ACC112 (cell line): Measurements from ENCODE around the gene CEP112.
A peak's percentile ranks its signal among the peaks of the same experiment; 100 is the strongest.

Experiments
- H2AFZ ChIP-seq: fragments of 200-600 bp; sonication (generic); one replicate; pipeline ENCODE4 v1.6.0; 2017; ENCODE audit warnings: antibody characterized with exemption, low read length; ENCODE audit not compliant: unreplicated experiment
- H3K27ac ChIP-seq: fragments of 200-600 bp; sonication (generic); 2 replicates; pipeline ENCODE4 v1.5.1; 2014; ENCODE audit warnings: low read depth, mild to moderate bottlenecking, antibody characterized with exemption, low read length, moderate library complexity
- H3K27me3 ChIP-seq: fragments of 200-600 bp; sonication (generic); 2 replicates; pipeline ENCODE4 v1.6.1; 2014; ENCODE audit warnings: mild to moderate bottlenecking, antibody characterized with exemption, low read length, moderate library complexity, mixed read lengths; ENCODE audit not compliant: insufficient read depth
- H3K36me3 ChIP-seq: fragments of 200-600 bp; sonication (generic); 2 replicates; pipeline ENCODE4 v1.6.1; 2016; ENCODE audit warnings: mild to moderate bottlenecking, antibody characterized with exemption, low read length, moderate library complexity, mixed read lengths; ENCODE audit not compliant: insufficient read depth
- H3K4me1 ChIP-seq: fragments of 200-600 bp; sonication (generic); one replicate; pipeline ENCODE4 v1.6.1; 2016; ENCODE audit warnings: low read length, mixed read lengths; ENCODE audit not compliant: insufficient read depth, unreplicated experiment, control insufficient read depth
- H3K4me3 ChIP-seq: fragments of 200-600 bp; sonication (generic); 2 replicates; pipeline ENCODE4 v1.5.1; 2014; ENCODE audit warnings: mild to moderate bottlenecking, low read depth, low read length
- H3K79me2 ChIP-seq: fragments of 200-600 bp; sonication (generic); one replicate; pipeline ENCODE4 v1.6.0; 2016; ENCODE audit warnings: low read length; ENCODE audit not compliant: control insufficient read depth, unreplicated experiment, insufficient read depth

CEP112 gene

DNA sequence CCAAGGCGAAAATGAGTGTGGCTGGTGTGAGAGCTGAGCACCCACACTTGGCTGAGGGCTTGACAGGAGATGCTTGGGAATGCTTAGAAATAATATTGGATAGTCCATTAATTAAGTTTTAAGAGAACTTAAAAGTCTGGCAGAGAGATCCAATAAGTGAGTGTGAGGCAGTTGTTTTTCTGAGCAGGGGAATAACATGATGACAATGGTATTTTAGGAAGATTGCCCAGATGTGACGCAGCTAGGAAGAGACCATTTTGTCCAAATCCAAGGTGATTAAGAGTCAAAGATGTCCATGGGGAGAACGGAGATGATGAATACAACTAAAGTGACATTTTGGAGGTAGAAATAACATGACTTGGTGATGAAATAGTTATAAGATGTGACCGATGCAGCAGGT lies 527.7 kb downstream of the CEP112 start:
- Histone ChIP-seq H2AFZ (no peak overlapping the region), H3K4me3 (no peak overlapping the region), H3K4me1 (peaks cover 15% of the 10 kb centered on the region), H3K36me3 (no peaks in the 10 kb centered on the region), H3K79me2 (no peaks in the 10 kb centered on the region), H3K27me3 (no peaks in the 10 kb centered on the region), H3K27ac (peak overlapping the region; percentile 14; the same call in 1 of the 2 replicates)

DNA sequence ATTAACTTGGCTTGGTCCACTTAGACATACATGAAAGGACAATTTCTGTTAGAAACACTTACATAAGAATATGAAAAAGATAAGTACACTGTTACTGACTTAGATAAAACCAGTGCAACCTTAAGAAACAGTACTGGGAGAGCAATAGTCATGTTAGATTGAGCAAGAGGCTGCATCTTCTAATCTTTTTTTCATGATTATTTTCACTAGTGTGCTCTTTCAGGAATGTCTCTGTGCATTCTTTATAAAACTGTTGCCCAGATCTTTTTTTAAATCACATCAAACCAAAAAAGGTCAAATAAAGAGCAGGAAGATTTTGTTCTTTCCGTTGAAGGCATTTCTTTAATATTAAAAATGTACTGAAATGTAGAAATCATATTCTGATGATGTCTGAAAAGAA lies 529.7 kb downstream of the CEP112 start:
- Histone ChIP-seq H3K79me2 (no peaks in the 10 kb centered on the region), H2AFZ (no peak overlapping the region), H3K27me3 (no peaks in the 10 kb centered on the region), H3K36me3 (no peaks in the 10 kb centered on the region), H3K27ac (no peak overlapping the region), H3K4me3 (no peak overlapping the region), H3K4me1 (peaks cover 15% of the 10 kb centered on the region)

DNA sequence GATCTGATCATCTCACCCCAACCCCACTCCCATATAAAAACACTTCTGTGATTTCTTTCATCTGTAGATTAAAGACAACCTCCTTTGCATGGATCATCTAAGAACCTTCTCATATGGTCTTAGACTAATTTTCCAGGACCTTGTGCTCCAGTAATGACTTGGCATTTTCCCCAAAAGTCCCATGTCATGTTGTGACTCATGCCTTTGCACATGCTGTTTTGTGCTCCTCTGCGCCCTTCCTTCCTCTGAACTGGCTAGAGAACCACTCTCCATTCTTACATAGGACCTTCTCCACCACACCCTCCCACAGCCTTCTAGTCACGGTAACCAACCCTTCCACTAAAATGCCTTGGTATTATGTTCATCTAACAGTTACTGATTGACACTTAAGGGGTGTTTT lies 531.0 kb downstream of the CEP112 start:
- Histone ChIP-seq H3K4me3 (no peak overlapping the region), H3K36me3 (no peaks in the 10 kb centered on the region), H3K79me2 (no peaks in the 10 kb centered on the region), H3K4me1 (peaks cover 15% of the 10 kb centered on the region), H3K27me3 (no peaks in the 10 kb centered on the region), H3K27ac (no peak overlapping the region), H2AFZ (no peak overlapping the region)

DNA sequence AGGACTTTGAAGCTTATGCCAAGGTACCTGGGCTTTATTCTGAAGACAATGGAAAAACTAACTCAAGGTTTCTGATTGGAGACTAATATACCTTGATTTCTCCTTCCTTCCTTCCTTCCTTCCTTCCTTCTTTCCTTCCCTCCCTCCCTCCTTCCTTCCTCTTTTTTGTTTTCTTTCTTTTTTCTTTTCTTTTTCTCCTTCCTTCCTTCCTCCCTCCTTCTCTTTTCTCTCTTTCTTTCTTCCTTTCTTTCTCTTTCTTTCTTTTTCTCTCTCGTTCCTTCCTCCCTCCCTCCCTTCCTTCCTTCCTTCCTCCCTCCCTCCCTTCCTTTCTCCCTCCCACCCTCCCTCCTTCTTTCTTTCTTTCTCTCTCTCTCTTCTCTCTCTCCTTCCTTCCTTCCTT lies 531.9 kb downstream of the CEP112 start:
- no peaks in the 10 kb centered on the region for H3K36me3 ChIP-seq
- peaks cover 15% of the 10 kb centered on the region for H3K4me1 ChIP-seq
- no peaks in the 10 kb centered on the region for H3K79me2 ChIP-seq
- no peak overlapping the region for H2AFZ ChIP-seq
- H3K27ac ChIP-seq = no peak overlapping the region
- no peak overlapping the region for H3K4me3 ChIP-seq
- H3K27me3 ChIP-seq = no peaks in the 10 kb centered on the region

DNA sequence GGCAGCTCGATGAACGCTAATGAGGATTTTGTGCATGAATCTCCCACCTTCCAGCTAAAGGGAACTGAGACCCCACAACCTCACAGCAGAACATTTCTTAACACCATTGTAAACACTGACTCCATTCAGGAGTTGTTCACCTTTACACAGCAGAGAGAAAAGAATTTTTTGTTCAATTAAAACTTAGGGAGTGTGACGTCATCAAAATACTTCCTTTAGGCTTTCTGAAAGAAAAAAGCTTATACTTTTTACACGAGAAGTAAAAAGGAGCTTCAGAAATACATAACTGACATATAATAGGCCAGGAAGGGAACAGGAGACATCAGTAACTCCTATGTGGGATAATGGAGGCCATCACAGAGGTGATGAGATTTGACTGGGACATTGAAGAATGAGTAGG lies 532.4 kb downstream of the CEP112 start:
- Histone ChIP-seq H3K27me3 (no peaks in the 10 kb centered on the region), H3K79me2 (no peaks in the 10 kb centered on the region), H3K4me3 (no peak overlapping the region), H2AFZ (no peak overlapping the region), H3K4me1 (peaks cover 15% of the 10 kb centered on the region), H3K36me3 (no peaks in the 10 kb centered on the region), H3K27ac (no peak overlapping the region)

DNA sequence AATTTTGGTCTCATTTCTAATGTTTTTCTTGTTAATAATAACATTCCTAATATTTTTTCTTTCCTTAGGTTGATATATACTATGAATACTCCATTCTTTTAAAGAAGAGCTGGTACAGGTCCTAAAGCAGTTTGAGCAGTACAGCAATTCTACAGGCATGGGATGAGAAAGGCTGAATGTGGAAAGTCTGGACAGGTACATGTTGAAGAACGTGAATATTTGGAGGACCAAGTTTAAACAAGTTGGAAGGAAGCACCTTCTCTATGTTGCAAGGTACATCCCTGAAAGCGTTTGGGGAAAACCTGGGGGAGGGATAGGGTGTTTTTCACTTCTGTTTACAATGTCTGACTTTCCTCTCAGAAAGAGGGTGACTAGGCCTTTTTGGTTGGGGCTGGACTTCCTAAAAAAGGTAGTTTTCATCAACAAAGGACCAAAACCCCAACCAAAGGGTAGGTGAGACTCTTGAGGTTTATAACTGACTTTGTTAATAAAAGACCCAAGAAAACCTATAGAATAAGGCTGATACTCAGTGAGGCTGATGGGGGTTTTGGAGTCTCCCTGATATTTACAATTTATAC lies 534.6 kb downstream of the CEP112 start:
- H2AFZ ChIP-seq = no peak overlapping the region
- H3K4me1 ChIP-seq = peaks cover 12% of the 10 kb centered on the region
- no peak overlapping the region for H3K4me3 ChIP-seq
- H3K36me3 ChIP-seq = no peaks in the 10 kb centered on the region
- no peaks in the 10 kb centered on the region for H3K27me3 ChIP-seq
- no peak overlapping the region for H3K27ac ChIP-seq
- no peaks in the 10 kb centered on the region for H3K79me2 ChIP-seq

DNA sequence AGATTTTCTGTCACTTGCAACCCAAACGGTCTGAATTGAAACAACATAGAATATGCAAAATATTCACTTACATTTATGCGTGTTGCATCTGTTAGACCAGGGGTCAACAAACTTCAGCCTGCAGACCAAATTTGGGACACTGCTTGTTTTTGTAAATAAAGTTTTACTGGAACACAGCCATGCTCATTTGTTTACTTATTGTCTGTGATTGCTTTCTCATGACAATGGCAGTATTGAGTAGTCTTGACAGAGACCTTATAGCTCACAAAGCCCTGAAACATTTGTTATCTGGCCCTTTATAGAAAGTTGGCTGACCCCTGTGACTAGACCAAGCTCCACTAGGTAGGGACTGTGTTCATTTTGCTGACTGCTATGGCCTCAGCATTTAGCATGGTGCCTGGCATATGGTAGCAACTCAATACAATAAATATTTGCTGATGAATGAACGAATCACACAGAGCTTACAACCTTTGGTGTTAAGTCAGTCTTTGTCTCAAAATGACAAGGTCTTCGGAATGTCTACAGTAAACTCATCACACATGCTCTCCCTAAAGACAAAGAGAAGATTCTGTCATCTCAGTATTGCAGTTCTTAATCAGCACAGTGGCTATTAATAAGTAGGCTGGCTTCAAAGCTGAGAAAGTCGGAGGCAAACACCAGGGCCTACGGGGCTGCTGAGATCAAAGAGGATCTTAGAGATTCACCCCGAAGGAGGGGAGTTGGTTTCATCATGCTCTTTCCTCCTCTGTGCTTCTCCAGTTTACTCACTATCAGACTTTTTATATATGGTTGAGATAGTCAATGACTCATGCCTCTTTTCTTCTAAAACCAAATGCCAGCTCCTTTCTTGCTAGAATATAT lies 535.3 kb downstream of the CEP112 start:
- no peak overlapping the region for H2AFZ ChIP-seq
- no peaks in the 10 kb centered on the region for H3K27me3 ChIP-seq
- no peaks in the 10 kb centered on the region for H3K79me2 ChIP-seq
- H3K4me3 ChIP-seq = no peak overlapping the region
- H3K36me3 ChIP-seq = no peaks in the 10 kb centered on the region
- H3K4me1 ChIP-seq = peaks cover 11% of the 10 kb centered on the region
- no peak overlapping the region for H3K27ac ChIP-seq

DNA sequence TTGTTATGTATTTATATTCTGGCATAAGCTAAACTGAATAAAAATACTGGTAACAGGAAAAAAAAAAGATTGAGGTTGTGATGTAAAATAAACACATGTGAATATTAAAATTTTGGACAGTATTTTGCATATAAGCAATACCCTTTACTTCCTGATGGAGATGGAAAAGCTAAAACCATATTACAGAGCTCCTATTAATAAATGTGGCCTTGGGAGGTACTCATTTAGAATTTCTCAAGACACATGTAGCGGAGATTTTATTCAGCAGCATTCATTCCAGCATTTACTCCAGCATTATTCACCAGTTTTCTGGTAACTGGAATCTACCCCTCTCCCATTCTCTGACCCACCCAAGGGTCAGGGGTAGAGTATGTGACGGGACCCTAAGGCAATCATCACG lies 536.2 kb downstream of the CEP112 start:
- H3K27ac ChIP-seq = no peak overlapping the region
- H2AFZ ChIP-seq = no peak overlapping the region
- H3K27me3 ChIP-seq = no peaks in the 10 kb centered on the region
- H3K4me1 ChIP-seq = peaks cover 2% of the 10 kb centered on the region
- H3K4me3 ChIP-seq = no peak overlapping the region
- H3K79me2 ChIP-seq = no peaks in the 10 kb centered on the region
- no peaks in the 10 kb centered on the region for H3K36me3 ChIP-seq

DNA sequence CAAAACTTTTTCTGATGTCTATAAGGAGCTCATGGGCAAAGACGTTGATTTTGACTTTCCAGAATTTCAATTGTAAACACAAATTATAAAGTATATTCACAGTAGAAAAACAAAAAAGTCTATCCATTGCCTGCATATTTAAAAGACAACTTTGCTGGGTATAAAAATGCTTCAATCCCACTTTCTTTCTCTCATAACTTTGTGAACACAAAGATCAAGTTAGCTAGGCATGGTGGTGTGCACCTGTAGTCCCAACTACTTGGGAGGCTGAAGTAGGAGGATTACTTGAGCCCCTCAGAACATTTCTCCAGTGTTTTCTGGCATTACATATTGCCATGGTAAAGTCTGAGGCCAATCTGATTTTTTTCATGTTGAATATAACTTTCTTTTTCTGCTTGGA lies 547.4 kb downstream of the CEP112 start:
- Histone ChIP-seq H3K4me1 (no peaks in the 10 kb centered on the region), H3K27me3 (no peaks in the 10 kb centered on the region), H3K27ac (no peak overlapping the region), H3K36me3 (no peaks in the 10 kb centered on the region), H3K79me2 (no peaks in the 10 kb centered on the region), H2AFZ (no peak overlapping the region), H3K4me3 (no peak overlapping the region)

DNA sequence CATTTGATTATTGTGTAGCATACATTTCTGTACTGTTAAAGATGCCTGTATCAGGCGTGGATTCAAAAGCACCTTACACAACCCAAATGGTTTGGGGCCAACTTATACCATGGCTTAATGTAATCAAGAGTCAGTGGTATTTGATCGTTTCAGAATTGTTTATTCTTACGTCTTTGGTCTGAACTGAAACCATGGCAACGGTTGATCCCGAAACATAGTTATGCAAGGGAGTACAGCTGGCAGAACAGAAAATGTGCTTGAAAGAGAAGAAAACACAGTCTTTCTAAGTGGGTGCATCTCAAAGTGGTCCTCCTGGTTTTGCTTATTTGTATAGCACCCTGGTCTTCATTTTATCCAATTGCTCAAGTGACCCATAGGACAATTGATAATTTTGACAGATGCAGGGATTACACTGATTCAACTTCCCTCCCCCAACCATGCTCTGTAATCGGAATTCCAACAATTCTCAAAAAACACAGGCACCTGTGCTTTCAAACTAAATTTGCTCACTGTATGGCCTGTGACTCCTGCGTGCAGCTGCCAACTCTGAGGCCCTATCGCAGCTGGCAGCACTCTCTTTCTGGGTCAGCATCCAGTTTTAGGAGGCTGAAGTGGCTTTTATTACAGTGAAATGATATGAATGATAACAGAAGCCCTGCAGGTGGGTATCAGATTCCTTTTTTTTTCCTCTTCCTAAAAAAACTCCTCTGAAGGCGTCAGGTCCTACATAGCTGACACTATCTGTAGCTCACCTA lies 553.5 kb downstream of the CEP112 start:
- no peak overlapping the region for H2AFZ ChIP-seq
- H3K27ac ChIP-seq = no peak overlapping the region

More for the DNA sequence above, 553.5 kb downstream of the CEP112 start:
- no peaks in the 10 kb centered on the region for H3K27me3 ChIP-seq
- H3K79me2 ChIP-seq = no peaks in the 10 kb centered on the region
- H3K36me3 ChIP-seq = no peaks in the 10 kb centered on the region
- H3K4me3 ChIP-seq = no peak overlapping the region
- H3K4me1 ChIP-seq = no peaks in the 10 kb centered on the region
